Heart left ventricle (tissue), 13 donors: ENCODE measurements around the gene GSC.

Experiments
- POLR2A ChIP-seq, 2 donors: fragments of 450-650 bp; IDR thresholded peaks; one replicate each; pipeline ENCODE4 v1.6.1; 2017; ENCODE audit warnings: antibody characterized with exemption in 2 of 2, mild to moderate bottlenecking in 2 of 2, moderate library complexity in 2 of 2
- TF ChIP-seq, protein P1 (sequence below), 12 donors: fragments of 200-600 bp; sonication (generic) in 4 of 12; IDR thresholded peaks; one replicate each; pipeline versions ENCODE4 v1.5.0 to v1.8.0; 2018 to 2022; ENCODE audit warnings: antibody characterized with exemption in 12 of 12, mild to moderate bottlenecking in 5 of 12
- donor health status: ischemic (EF 13 %, LVEDD 7.1; RV severe dilation, severe dysfunction).
- donor health status: DM: no; HTN: yes; CAD: no.
- donor health status: DM: no; HTN: no; CAD: no.
- donor health status: ischemic (EF 25% LVEDD 6.9; RV normal size, moderate dysfunction).
- donor health status: ischemic (EF 25% LVEDD 5.7; RV mildly dilated, moderate dysfunction).
- donor health status: ischemic (EF 35%, LVEDD 5.7; RV mildly dilated, moderate dysfunction).
- donor health status: nonischemic (EF 11% LVEDD 7.7; RV severe dilation, severe dysfunction).
- donor health status: DM: yes; HTN: yes; CAD: no.
- donor health status: PGD.
- donor health status: ischemic (EF 29% LVEDD 5.4; RV normal size, mild dysfunction).
- donor health status: nonischemic (EF 23%, LVEDD 6.1; RV moderate dilation, normal function).

DNA sequence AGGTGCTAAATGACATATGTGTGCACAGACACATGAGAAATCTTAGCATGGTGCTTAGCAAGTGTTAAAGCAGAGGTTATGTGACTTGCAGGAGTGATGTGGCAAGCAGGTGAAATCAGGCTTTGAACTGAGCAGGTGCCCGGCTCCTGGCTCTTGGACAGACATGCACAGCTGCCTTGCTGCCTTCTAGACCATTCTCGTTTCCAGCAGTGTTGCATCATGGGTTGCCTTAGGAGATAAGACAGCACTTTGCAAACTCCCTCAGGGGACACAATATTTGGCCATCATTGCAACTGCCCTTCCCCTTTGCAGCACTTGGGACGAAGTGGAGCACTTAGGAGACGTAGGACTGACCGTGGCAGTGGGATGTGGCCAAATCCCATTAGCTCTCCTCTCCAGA lies 17.2 kb upstream of the GSC start:
- TF ChIP-seq, protein P1, sequence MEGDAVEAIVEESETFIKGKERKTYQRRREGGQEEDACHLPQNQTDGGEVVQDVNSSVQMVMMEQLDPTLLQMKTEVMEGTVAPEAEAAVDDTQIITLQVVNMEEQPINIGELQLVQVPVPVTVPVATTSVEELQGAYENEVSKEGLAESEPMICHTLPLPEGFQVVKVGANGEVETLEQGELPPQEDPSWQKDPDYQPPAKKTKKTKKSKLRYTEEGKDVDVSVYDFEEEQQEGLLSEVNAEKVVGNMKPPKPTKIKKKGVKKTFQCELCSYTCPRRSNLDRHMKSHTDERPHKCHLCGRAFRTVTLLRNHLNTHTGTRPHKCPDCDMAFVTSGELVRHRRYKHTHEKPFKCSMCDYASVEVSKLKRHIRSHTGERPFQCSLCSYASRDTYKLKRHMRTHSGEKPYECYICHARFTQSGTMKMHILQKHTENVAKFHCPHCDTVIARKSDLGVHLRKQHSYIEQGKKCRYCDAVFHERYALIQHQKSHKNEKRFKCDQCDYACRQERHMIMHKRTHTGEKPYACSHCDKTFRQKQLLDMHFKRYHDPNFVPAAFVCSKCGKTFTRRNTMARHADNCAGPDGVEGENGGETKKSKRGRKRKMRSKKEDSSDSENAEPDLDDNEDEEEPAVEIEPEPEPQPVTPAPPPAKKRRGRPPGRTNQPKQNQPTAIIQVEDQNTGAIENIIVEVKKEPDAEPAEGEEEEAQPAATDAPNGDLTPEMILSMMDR (IDR thresholded peaks at IDR 0.05): no peak
- TF ChIP-seq POLR2A (IDR thresholded peaks at IDR 0.05): no peak
